K562 (cell line): Measurements from ENCODE around the gene HLA-DMB. TPM values are rescaled to one million over a fixed set of nuclear protein-coding genes. Genes with fewer than 3 reads are reported as not detected.

Experiments used
- ATAC-seq: fragments of 200-7000 bp; cut with Tn5 transposase; 3 replicates; pipeline ENCODE4 v1.9.1; 2020; ENCODE audit warnings: moderate library complexity
- BruUV-seq: library from RNA; stranded (reverse); fragments of 400-500 nt; replicated peaks from 2 replicates; lab custom pipeline; 2021; lab: Mats Ljungman, UMichigan
- CTCF ChIA-PET: fragments of 300-600 bp; formaldehyde crosslinking; extraction: SDS; loops from one replicate; lab custom pipeline; 2021; ENCODE audit warnings: low intra/inter-chr PET ratio; lab: Yijun Ruan, JAX
- POLR2A ChIA-PET: fragments of 300-600, 350-650 bp; sonication (Branson Sonifier 250); formaldehyde crosslinking; extraction: SDS; loops from one replicate; lab custom pipeline; 2021; ENCODE audit warnings: antibody characterized with exemption, inconsistent platforms; lab: Yijun Ruan, JAX
- DNase-seq, 4 experiments: peaks; one replicate each; pipeline versions ENCODE4 v3.0.0 to v3.0.0-alpha.2; 2011 to 2018; ENCODE audit warnings: low spot score in 3 of 4, mixed read lengths in 3 of 4; ENCODE audit errors: extremely low read depth in 1 of 4
- FAIRE-seq: peaks from 2 replicates; lab custom pipeline; 2011; peaks lifted over from hg19 to GRCh38; lab: Jason Lieb, UNC
- H2AFZ ChIP-seq: 2 replicates; pipeline ENCODE4 v1.6.0; 2011; ENCODE audit warnings: low read depth, low read length, control low read depth, inconsistent platforms
- H3K27ac ChIP-seq: fragments of 200-600 bp; 3 replicates; pipeline ENCODE4 v1.8.0; 2011; ENCODE audit warnings: low read depth, mild to moderate bottlenecking, control low read depth, inconsistent platforms, low read length, moderate library complexity, mixed read lengths; ENCODE audit errors: extremely low read depth
- H3K27me3 ChIP-seq, 2 experiments: fragments of 300-600 bp in 1 of 2; 2 replicates in 1 of 2; 3 replicates in 1 of 2; pipeline versions ENCODE4 v1.6.0 to v1.8.0; 2011; ENCODE audit warnings: inconsistent platforms in 2 of 2, low read length in 2 of 2, mild to moderate bottlenecking in 1 of 2, mixed read lengths in 1 of 2, moderate library complexity in 1 of 2; ENCODE audit not compliant: control insufficient read depth in 2 of 2, insufficient read depth in 2 of 2
- H3K36me3 ChIP-seq: fragments of 300-600 bp; 3 replicates; pipeline ENCODE4 v1.8.0; 2011; ENCODE audit warnings: mild to moderate bottlenecking, low read length, inconsistent platforms; ENCODE audit not compliant: control insufficient read depth, insufficient read depth
- H3K4me1 ChIP-seq, 2 experiments: fragments of 200-600 bp in 1 of 2; replicated peaks in 1 of 2; 2 replicates in 1 of 2; 3 replicates in 1 of 2; pipeline versions ENCODE4 v1.5.1 to v1.8.0; 2011; ENCODE audit warnings: inconsistent platforms in 2 of 2, low read length in 2 of 2, mild to moderate bottlenecking in 1 of 2, mixed read lengths in 1 of 2, moderate library complexity in 1 of 2; ENCODE audit not compliant: control insufficient read depth in 2 of 2, insufficient read depth in 2 of 2
- H3K4me2 ChIP-seq: 2 replicates; pipeline ENCODE4 v1.6.1; 2011; ENCODE audit warnings: low read length, control low read depth, inconsistent platforms, mixed read lengths; ENCODE audit not compliant: insufficient read depth
- H3K4me3 ChIP-seq: fragments of 200-600 bp; sonication (generic), shearing (Covaris generic); 2 replicates; pipeline ENCODE4 v1.5.1; 2016; ENCODE audit warnings: control low read depth, inconsistent platforms
- H3K79me2 ChIP-seq: fragments of 200-600 bp; 3 replicates; pipeline ENCODE4 v1.8.0; 2011; ENCODE audit warnings: low read length, inconsistent platforms; ENCODE audit not compliant: control insufficient read depth, insufficient read depth
- H3K9ac ChIP-seq, 2 experiments: 2 replicates each; pipeline versions ENCODE4 v1.6.0 to v1.6.1; 2011; ENCODE audit warnings: low read depth in 2 of 2, low read length in 2 of 2, control low read depth in 1 of 2, inconsistent platforms in 1 of 2, mild to moderate bottlenecking in 1 of 2, mixed read lengths in 1 of 2; ENCODE audit not compliant: insufficient read depth in 1 of 2
- H3K9me1 ChIP-seq: one replicate; pipeline ENCODE4 v1.6.0; 2011; ENCODE audit warnings: inconsistent platforms, mild to moderate bottlenecking, low read length, moderate library complexity; ENCODE audit not compliant: control insufficient read depth, insufficient read depth
- H3K9me3 ChIP-seq: replicated peaks from 2 replicates; pipeline ENCODE4 v1.5.1; 2011; ENCODE audit warnings: low read depth, low read length, inconsistent platforms; ENCODE audit not compliant: control insufficient read depth, insufficient read depth
- H4K20me1 ChIP-seq: replicated peaks from 2 replicates; pipeline ENCODE4 v1.6.1; 2011; ENCODE audit warnings: low read length, inconsistent platforms, mixed read lengths; ENCODE audit not compliant: control insufficient read depth, insufficient read depth
- BRD9 ChIP-seq: fragments of 450-650 bp; IDR thresholded peaks from 2 replicates; pipeline ENCODE4 v1.6.1; 2018; ENCODE audit warnings: low read depth; ENCODE audit not compliant: partially characterized antibody
- HOMEZ ChIP-seq: fragments of 250-450 bp; sonication (Bioruptor Pico); IDR thresholded peaks from 2 replicates; pipeline ENCODE4 v1.4.0; 2020; ENCODE audit warnings: mild to moderate bottlenecking, moderate library complexity
- MED1 ChIP-seq: sonication (generic); formaldehyde crosslinking; IDR thresholded peaks from 2 replicates; pipeline ENCODE4 v1.8.1; 2023; ENCODE audit warnings: missing genetic modification reagents, borderline replicate concordance
- MXI1 ChIP-seq: IDR thresholded peaks from 2 replicates; pipeline ENCODE4 v1.6.1; 2011; ENCODE audit warnings: low read depth, mild to moderate bottlenecking, improper control_type of control experiment, low read length
- NELFE ChIP-seq: IDR thresholded peaks from 2 replicates; pipeline ENCODE4 v1.6.1; 2011; ENCODE audit warnings: mild to moderate bottlenecking; ENCODE audit not compliant: insufficient read depth, insufficient read length
- PCBP2 ChIP-seq: fragments of 200-400 bp; formaldehyde crosslinking; IDR thresholded peaks from 2 replicates; pipeline ENCODE4 v1.6.1; 2018; ENCODE audit warnings: low read length, low read depth, mild to moderate bottlenecking, moderate library complexity; ENCODE audit not compliant: poor library complexity, severe bottlenecking
- RAD21 ChIP-seq, 2 experiments: fragments of 250-450 bp in 1 of 2; fragments of 450-650 bp in 1 of 2; sonication (Bioruptor Pico) in 1 of 2; formaldehyde crosslinking in 1 of 2; IDR thresholded peaks in 1 of 2; conservative IDR thresholded peaks in 1 of 2; 2 replicates each; pipeline versions ENCODE4 v1.4.0 to v1.8.0; 2020 to 2022; ENCODE audit warnings: mild to moderate bottlenecking in 2 of 2, moderate library complexity in 1 of 2
- RBM25 ChIP-seq: fragments of 200-400 bp; formaldehyde crosslinking; IDR thresholded peaks from 2 replicates; pipeline ENCODE4 v1.6.1; 2018; ENCODE audit warnings: low read length, low read depth, moderate library complexity; ENCODE audit not compliant: severe bottlenecking
- RUNX1 ChIP-seq: sonication (generic); IDR thresholded peaks from 2 replicates; pipeline ENCODE4 v1.6.1; 2016; ENCODE audit warnings: antibody characterized with exemption, low read depth
- SP1 ChIP-seq: sonication (generic); formaldehyde crosslinking; IDR thresholded peaks from 2 replicates; pipeline ENCODE4 v1.8.1; 2022; ENCODE audit warnings: mild to moderate bottlenecking, missing genetic modification reagents
- XRCC5 ChIP-seq: fragments of 200-400 bp; formaldehyde crosslinking; IDR thresholded peaks from 2 replicates; pipeline ENCODE4 v1.6.1; 2017; ENCODE audit warnings: low read depth, mild to moderate bottlenecking, low read length
- ZNF830 ChIP-seq: fragments of 250-450 bp; sonication (Bioruptor Pico); IDR thresholded peaks from 2 replicates; pipeline ENCODE4 v1.5.0; 2021; ENCODE audit warnings: mild to moderate bottlenecking
- WGBS: fragments of 100-300 bp; shearing (Covaris generic); methylation state at CpG from one replicate; pipeline ENCODE4 v1.1.6; 2016; ENCODE audit warnings: low coverage, mixed read lengths; ENCODE audit not compliant: insufficient coverage; ENCODE audit errors: missing lambda C conversion rate; 5-methylcytosine and 5-hydroxymethylcytosine counted together
- in situ Hi-C: fragments of 300-500 bp; cut with MboI; formaldehyde crosslinking; loops from 4 replicates; pipeline ENCODE4 v1.15.0; 2018; ENCODE audit warnings: inconsistent platforms, mixed read lengths
- intact Hi-C: fragments of 100-400 bp; cut with micrococcal nuclease; formaldehyde crosslinking; loops from 2 replicates; pipeline ENCODE4 v1.14.2; 2022
- polyA plus RNA-seq, 8 experiments: library from polyadenylated mRNA; depleted of rRNA in 4 of 8; stranded (reverse) in 5 of 8; unstranded in 3 of 8; fragments of >200 nt; fragmentation: Nextera tagmentation in 2 of 8; fragmentation: Illumina TruSeq in 1 of 8; extraction: Ambion mirVana in 2 of 8; extraction: Trizol in 1 of 8; gene quantifications; 2 replicates each; pipeline versions ENCODE4 v1.2.1 to v1.2.3, GENCODE V29; 2011 to 2014; ENCODE audit warnings: inconsistent platforms in 1 of 8, missing spikeins in 1 of 8
- total RNA-seq, 7 experiments: library from RNA; depleted of rRNA in 6 of 7; stranded (reverse); fragments of >200 nt in 6 of 7; fragmentation: Illumina TruSeq in 2 of 7; extraction: Trizol in 2 of 7; gene quantifications; 2 replicates each; pipeline versions ENCODE4 v1.2.1 to v1.2.3, GENCODE V29; 2011 to 2021; ENCODE audit warnings: low replicate concordance in 1 of 7
- TF ChIP-seq, protein P1 (sequence below): fragments of 450-650 bp; IDR thresholded peaks from 2 replicates; pipeline ENCODE4 v1.7.0; 2016; ENCODE audit warnings: borderline replicate concordance

Gene HLA-DMB
- total and polyA plus RNA-seq, 9 of the 15 experiments (the other 6 are each of a cell fraction or from before 2014, with no cell fraction given) = 0.38 TPM; not detected in 8

GRCh38 chr6:32972353-32973143, 31.7 kb upstream of the HLA-DMB start:
- Histone ChIP-seq H3K27ac (peak overlapping the region; percentile 63), H3K79me2 (peaks cover 92% of the 10 kb centered on the region), H3K9ac (peak overlapping the region; percentile 75 to 98), H3K4me1 (peaks cover 14 to 20% of the 10 kb centered on the region in 2 experiments; a peak in 4 of 5 replicates), H3K9me3 (no peaks in the 10 kb centered on the region), H2AFZ (no peak overlapping the region), H3K4me3 (peak overlapping the region; percentile 70), H3K4me2 (peak overlapping the region; percentile 92), H3K27me3 (no peaks in the 10 kb centered on the region), H4K20me1 (peaks cover 55% of the 10 kb centered on the region), H3K9me1 (peaks cover 22% of the 10 kb centered on the region), H3K36me3 (peaks cover 60% of the 10 kb centered on the region)
- TSS peak; percentile 31 for BruUV-seq
- ATAC-seq (peak; percentile 8), FAIRE-seq (no peak), DNase-seq (peak in 3 of 4 experiments; percentile 50 to 84 (median 76))
- POLR2A ChIA-PET = interaction anchor here (0.6 to 13.4 kb wide), 101 partner anchors 9 to 1896 kb away, joined by 3 to 384 read pairs (median 4); partner anchors contain the start of genes B3GALT4, C6orf47, FKBPL and HLA-DMA
- WGBS = under 1% methylated on average over 67 of the region's 70 CpGs
- intact Hi-C loops (loop anchor here (5.0 kb wide), 1 partner anchor 775 kb away; no protein-coding TSS in a partner anchor), in situ Hi-C loops (loop anchor here (25.0 kb wide), 1 partner anchor 1435 kb away; the partner anchor contains the start of genes ATP6V1G2, DDX39B, MCCD1 and NFKBIL1)
- CTCF ChIA-PET = interaction anchor here (1.2 kb wide), 1 partner anchor 9 kb away, joined by 4 read pairs; no protein-coding TSS in a partner anchor
- TF ChIP-seq MED1 (CRISPR knock-in tag) = no peak
- no peak for TF ChIP-seq RAD21 (CRISPR knock-in tag; conservative IDR thresholded peaks at IDR 0.05 in 1 of 2, IDR thresholded peaks at IDR 0.05 in 1 of 2)
- peak; percentile 86 for TF ChIP-seq SP1 (CRISPR knock-in tag)
- TF ChIP-seq HOMEZ (CRISPR knock-in tag) = 0 out of 2 replicates have a peak, but pooled peaks have one; percentile 38
- TF ChIP-seq RBM25 = no peak
- peak; percentile 65; the same call in 1 of the 2 replicates for TF ChIP-seq ZNF830 (CRISPR knock-in tag)
- peak; percentile 97 for TF ChIP-seq BRD9
- peak; percentile 18 for TF ChIP-seq PCBP2
- TF ChIP-seq, protein P1, sequence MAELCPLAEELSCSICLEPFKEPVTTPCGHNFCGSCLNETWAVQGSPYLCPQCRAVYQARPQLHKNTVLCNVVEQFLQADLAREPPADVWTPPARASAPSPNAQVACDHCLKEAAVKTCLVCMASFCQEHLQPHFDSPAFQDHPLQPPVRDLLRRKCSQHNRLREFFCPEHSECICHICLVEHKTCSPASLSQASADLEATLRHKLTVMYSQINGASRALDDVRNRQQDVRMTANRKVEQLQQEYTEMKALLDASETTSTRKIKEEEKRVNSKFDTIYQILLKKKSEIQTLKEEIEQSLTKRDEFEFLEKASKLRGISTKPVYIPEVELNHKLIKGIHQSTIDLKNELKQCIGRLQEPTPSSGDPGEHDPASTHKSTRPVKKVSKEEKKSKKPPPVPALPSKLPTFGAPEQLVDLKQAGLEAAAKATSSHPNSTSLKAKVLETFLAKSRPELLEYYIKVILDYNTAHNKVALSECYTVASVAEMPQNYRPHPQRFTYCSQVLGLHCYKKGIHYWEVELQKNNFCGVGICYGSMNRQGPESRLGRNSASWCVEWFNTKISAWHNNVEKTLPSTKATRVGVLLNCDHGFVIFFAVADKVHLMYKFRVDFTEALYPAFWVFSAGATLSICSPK = 0 out of 2 replicates have a peak, but pooled peaks have one; percentile 25
- TF ChIP-seq XRCC5 = 0 out of 2 replicates have a peak, but pooled peaks have one; percentile 64
- 0 out of 2 replicates have a peak, but pooled peaks have one; percentile 9 for TF ChIP-seq RUNX1
- peak; percentile 14; the same call in 1 of the 2 replicates for TF ChIP-seq MXI1
- TF ChIP-seq NELFE = no peak
